ENCODE results near the gene TUFT1. TPM values are rescaled to one million over a fixed set of nuclear protein-coding genes. Genes with fewer than 3 reads are reported as not detected.
"Not testable (repeated sequence)": the region's sequence is repeated elsewhere in the genome, so short reads cannot be mapped to it uniquely, and the experiment has no call there.

TUFT1 gene
- total and polyA plus RNA-seq, 2 donors (not counting 1 experiment from before 2014, with no cell fraction given): 0.82 to 2.2 TPM

DNA sequence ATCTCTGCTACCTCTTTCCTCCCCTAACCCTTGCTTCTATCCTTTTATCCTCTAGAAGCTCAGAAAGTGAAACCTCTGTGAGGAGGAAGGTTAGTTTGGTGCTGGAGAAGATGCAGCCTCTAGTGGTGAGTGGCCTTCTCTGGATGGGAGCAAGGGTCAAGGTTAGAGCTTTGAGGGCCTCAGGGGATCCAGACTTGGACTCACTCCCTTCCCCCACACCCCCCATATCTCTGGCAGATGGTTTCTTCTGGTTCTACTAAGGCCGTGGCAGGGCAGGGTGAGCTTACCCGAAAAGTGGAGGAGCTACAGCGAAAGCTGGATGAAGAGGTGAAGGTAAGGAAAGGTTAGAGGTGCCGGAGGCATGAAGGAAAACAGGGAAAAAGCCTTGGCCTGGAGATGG, 19.8 kb upstream of the TUFT1 start:
- Histone ChIP-seq H3K36me3 (replicated peaks in 1 of 2; ENCODE audit: control extremely low read depth in 1 of 2, control insufficient read depth in 1 of 2, extremely low read depth in 1 of 2, insufficient read depth in 2 of 2, low read length in 1 of 2) (no peaks in the 10 kb centered on the region), H3K79me2 (ENCODE audit: control insufficient read depth, insufficient read depth, low read length) (no peaks in the 10 kb centered on the region), H3K27ac (ENCODE audit: low read length in 2 of 2) (no peak overlapping the region), H3K27me3 (replicated peaks in 1 of 4; ENCODE audit: control extremely low read depth in 1 of 4, control insufficient read depth in 3 of 4, insufficient read depth in 4 of 4, low read length in 3 of 4) (no peaks in the 10 kb centered on the region), H3K4me1 (ENCODE audit: control insufficient read depth in 2 of 2, insufficient read depth in 2 of 2, low read length in 2 of 2) (no peaks in the 10 kb centered on the region), H3K9me3 (ENCODE audit: control extremely low read depth in 1 of 3, control insufficient read depth in 2 of 3, insufficient read depth in 1 of 3, low read length in 2 of 3) (no peaks in the 10 kb centered on the region), H3K4me2 (replicated peaks; ENCODE audit: low read depth, low read length, poor library complexity, severe bottlenecking) (no peak overlapping the region), H2AFZ (ENCODE audit: insufficient read depth, low read depth, low read length, poor library complexity, severe bottlenecking) (no peak overlapping the region), H4K20me1 (ENCODE audit: control insufficient read depth, insufficient read depth, low read length, poor library complexity, severe bottlenecking) (no peaks in the 10 kb centered on the region), H3K9ac (ENCODE audit: low read length) (no peak overlapping the region), H3K4me3 (ENCODE audit: control extremely low read depth in 1 of 5, extremely low read depth in 1 of 5, insufficient read depth in 1 of 5, low read depth in 2 of 5, low read length in 4 of 5) (no peak overlapping the region)
- no peaks in the 10 kb centered on the region for H3K27me3 Mint-ChIP-seq
- no peak for TF ChIP-seq CTCF (IDR thresholded peaks at IDR 0.05)
- no peak for TF ChIP-seq EZH2 (IDR thresholded peaks at IDR 0.05; ENCODE audit: borderline replicate concordance, insufficient read depth, low read depth, low read length, poor library complexity, severe bottlenecking)
- intact Hi-C loops (cut with micrococcal nuclease): no loop called here
- no peaks in the 10 kb centered on the region for H3K9me3 Mint-ChIP-seq (ENCODE audit: insufficient read depth)
- ChIA-PET CTCF (interaction anchor here (0.6 to 1.0 kb wide), 4 partner anchors 9 to 160 kb away, joined by 3 to 5 read pairs (median 3); partner anchors contain the start of gene CGN), POLR2A (interaction anchor here (0.6 kb wide), 1 partner anchor 61 kb away, joined by 3 read pairs; the partner anchor contains the start of gene POGZ)
- DNase-seq: no peak
- no peak overlapping the region for H3K4me3 Mint-ChIP-seq
- no peaks in the 10 kb centered on the region for H3K4me1 Mint-ChIP-seq
- WGBS (ENCODE audit: insufficient coverage): 100% methylated on average over 4 of the region's 4 CpGs
- H3K27ac Mint-ChIP-seq: no peak overlapping the region
- ATAC-seq (ENCODE audit: low read depth): no peak

- H3K4me3 Mint-ChIP-seq; H3K4me1 ChIP-seq (ENCODE audit: control insufficient read depth in 2 of 2, insufficient read depth in 2 of 2, low read length in 2 of 2); H3K4me1 Mint-ChIP-seq; H3K27me3 ChIP-seq (replicated peaks in 1 of 4; ENCODE audit: control extremely low read depth in 1 of 4, control insufficient read depth in 3 of 4, insufficient read depth in 4 of 4, low read length in 3 of 4); intact Hi-C loops (cut with micrococcal nuclease); H3K27ac Mint-ChIP-seq; DNase-seq; H3K4me3 ChIP-seq (ENCODE audit: control extremely low read depth in 1 of 5, extremely low read depth in 1 of 5, insufficient read depth in 1 of 5, low read depth in 2 of 5, low read length in 4 of 5); ATAC-seq (ENCODE audit: low read depth); H3K27me3 Mint-ChIP-seq; H3K79me2 ChIP-seq (ENCODE audit: control insufficient read depth, insufficient read depth, low read length); H3K36me3 ChIP-seq (replicated peaks in 1 of 2; ENCODE audit: control extremely low read depth in 1 of 2, control insufficient read depth in 1 of 2, extremely low read depth in 1 of 2, insufficient read depth in 2 of 2, low read length in 1 of 2); H3K4me2 ChIP-seq (replicated peaks; ENCODE audit: low read depth, low read length, poor library complexity, severe bottlenecking); H3K9ac ChIP-seq (ENCODE audit: low read length); H3K9me3 ChIP-seq (ENCODE audit: control extremely low read depth in 1 of 3, control insufficient read depth in 2 of 3, insufficient read depth in 1 of 3, low read length in 2 of 3); H4K20me1 ChIP-seq (ENCODE audit: control insufficient read depth, insufficient read depth, low read length, poor library complexity, severe bottlenecking); H3K9me3 Mint-ChIP-seq (ENCODE audit: insufficient read depth); H3K27ac ChIP-seq (ENCODE audit: low read length in 2 of 2); H2AFZ ChIP-seq (ENCODE audit: insufficient read depth, low read depth, low read length, poor library complexity, severe bottlenecking): not testable (repeated sequence)
- WGBS (ENCODE audit: insufficient coverage): no CpG with 5 or more reads among the region's 7 CpGs
- CTCF ChIA-PET: interaction anchor here (0.6 kb wide), 1 partner anchor 124 kb away, joined by 3 read pairs; no protein-coding TSS in a partner anchor
- POLR2A ChIA-PET: interaction anchor here (0.7 kb wide), 1 partner anchor 330 kb away, joined by 3 read pairs; no protein-coding TSS in a partner anchor
These were observed 17.7 kb upstream of the TUFT1 start for GRCh38 chr1:151522427-151522826.

Measured in B cell (primary cell).